Activated CD4-positive, alpha-beta T cell treated with anti-CD3 and anti-CD28 coated beads for 36 hours (primary cell): ENCODE data around the gene PCSK7. TPM values are rescaled to one million over a fixed set of nuclear protein-coding genes. Genes with fewer than 3 reads are reported as not detected.
"Not testable (repeated sequence)": the region's sequence is repeated elsewhere in the genome, so short reads cannot be mapped to it uniquely, and the experiment has no call there.

Experiments
- ATAC-seq: fragments of 200-7000 bp; cut with Tn5 transposase; one replicate; pipeline ENCODE4 v1.10.0; 2021; ENCODE audit warnings: mild to moderate bottlenecking, moderate library complexity
- CTCF ChIA-PET: fragments of 350-600 bp; sonication (Branson Sonifier 250); formaldehyde crosslinking; loops from one replicate; lab custom pipeline; 2021; ENCODE audit warnings: antibody characterized with exemption; lab: Charles Lee
- POLR2A ChIA-PET: fragments of 350-600 bp; sonication (Branson Sonifier 250); formaldehyde crosslinking; loops from one replicate; lab custom pipeline; 2021; ENCODE audit warnings: antibody characterized with exemption, inconsistent platforms; lab: Charles Lee
- DNase-seq: peaks from one replicate; pipeline ENCODE4 v3.0.0-alpha.2; 2020
- H3K27ac Mint-ChIP-seq: one replicate; pipeline ENCODE4 v1.8.0; 2021; ENCODE audit warnings: mixed read lengths
- H3K27me3 Mint-ChIP-seq: one replicate; pipeline ENCODE4 v1.8.0; 2021; ENCODE audit warnings: mixed read lengths
- H3K36me3 Mint-ChIP-seq: one replicate; pipeline ENCODE4 v1.8.0; 2021; ENCODE audit warnings: low read depth, mixed read lengths
- H3K4me1 Mint-ChIP-seq: one replicate; pipeline ENCODE4 v1.8.0; 2021; ENCODE audit warnings: mixed read lengths
- H3K4me3 Mint-ChIP-seq: one replicate; pipeline ENCODE4 v1.8.0; 2021; ENCODE audit warnings: mild to moderate bottlenecking, moderate library complexity, mixed read lengths
- H3K9me3 Mint-ChIP-seq: one replicate; pipeline ENCODE4 v1.8.0; 2021; ENCODE audit warnings: low read depth, mixed read lengths
- intact Hi-C, 2 experiments: fragments of 100-400 bp; cut with DNase I in 1 of 2; cut with micrococcal nuclease in 1 of 2; formaldehyde crosslinking; loops; one replicate each; pipeline versions ENCODE4 v1.14.2 to v1.15.1; 2022 to 2024; cut with DNase I, micrococcal nuclease
- total RNA-seq, 2 experiments: library from RNA; stranded (reverse); gene quantifications; one replicate each; pipeline ENCODE4 v1.2.3, GENCODE V29; 2021

PCSK7 gene
- total RNA-seq, 2 experiments from 2014 or later, result 95.0 to 96.2 TPM

DNA sequence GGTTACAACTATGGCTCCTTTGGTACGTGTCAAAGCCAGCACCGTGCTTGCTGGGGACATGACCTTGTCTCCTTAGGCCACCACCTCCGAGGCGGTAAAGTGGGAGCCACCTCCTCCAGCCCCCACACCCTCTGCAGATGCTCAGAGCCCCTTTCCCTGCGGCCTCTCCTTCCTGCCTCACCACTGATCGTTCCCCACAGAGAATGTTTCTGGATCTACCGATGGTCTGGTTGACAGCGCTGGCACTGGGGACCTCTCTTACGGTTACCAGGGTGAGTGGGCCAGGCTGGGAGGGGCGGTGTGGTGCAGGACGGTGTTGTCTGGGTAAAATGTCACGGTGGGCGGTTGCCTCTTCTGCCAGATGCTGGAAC, 44.5 kb downstream of the PCSK7 start:
- peaks cover 2% of the 10 kb centered on the region for H3K36me3 Mint-ChIP-seq
- ATAC-seq (no peak), DNase-seq (no peak)
- POLR2A ChIA-PET, result no interaction called here
- no peak overlapping the region for H3K4me3 Mint-ChIP-seq
- H3K27me3 Mint-ChIP-seq, result no peaks in the 10 kb centered on the region
- no peaks in the 10 kb centered on the region for H3K9me3 Mint-ChIP-seq
- H3K27ac Mint-ChIP-seq, result no peak overlapping the region
- CTCF ChIA-PET, result interaction anchor here (0.6 kb wide), 1 partner anchor 9 kb away, joined by 3 read pairs; the partner anchor contains the start of gene SIDT2
- intact Hi-C loops, result no loop called here
- H3K4me1 Mint-ChIP-seq, result no peaks in the 10 kb centered on the region

- intact Hi-C loops, result no loop called here
- ChIA-PET CTCF (interaction anchor here (0.6 kb wide), 1 partner anchor 8 kb away, joined by 3 read pairs; the partner anchor contains the start of gene SIDT2), POLR2A (interaction anchor here (0.7 kb wide), 1 partner anchor 405 kb away, joined by 3 read pairs; no protein-coding TSS in a partner anchor)
- Mint-ChIP-seq H3K9me3 (no peaks in the 10 kb centered on the region), H3K4me1 (no peaks in the 10 kb centered on the region), H3K27me3 (no peaks in the 10 kb centered on the region), H3K36me3 (peaks cover 2% of the 10 kb centered on the region), H3K4me3 (no peak overlapping the region), H3K27ac (no peak overlapping the region)
- DNase-seq, result no peak
- ATAC-seq, result no peak
Measured at GRCh38 chr11:117187007-117187406, 44.9 kb downstream of the PCSK7 start.

DNA sequence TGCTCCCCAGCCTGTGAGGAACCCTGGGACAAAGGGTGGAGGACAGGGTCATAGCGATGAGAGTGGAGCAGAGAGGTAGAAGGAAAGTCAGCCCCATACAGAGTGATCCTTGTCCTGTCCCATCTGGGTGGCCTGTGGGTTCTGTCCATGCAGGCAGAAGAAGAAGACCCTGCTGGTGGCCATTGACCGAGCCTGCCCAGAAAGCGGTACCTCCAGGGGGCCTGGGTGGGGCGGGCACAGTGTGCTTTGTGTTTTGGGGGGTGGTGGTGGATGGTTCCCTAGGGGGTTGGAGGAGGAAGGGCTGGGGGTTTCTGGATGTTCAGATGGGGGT, 45.5 kb downstream of the PCSK7 start:
- ATAC-seq, result no peak
- POLR2A ChIA-PET, result interaction anchor here (0.7 kb wide), 1 partner anchor 404 kb away, joined by 3 read pairs; no protein-coding TSS in a partner anchor
- Mint-ChIP-seq H3K4me1 (no peaks in the 10 kb centered on the region), H3K4me3 (no peak overlapping the region), H3K27ac (no peak overlapping the region), H3K9me3 (no peaks in the 10 kb centered on the region), H3K27me3 (no peaks in the 10 kb centered on the region), H3K36me3 (peaks cover 2% of the 10 kb centered on the region)
- intact Hi-C loops, result no loop called here
- CTCF ChIA-PET, result interaction anchor here (0.6 kb wide), 1 partner anchor 47 kb away, joined by 3 read pairs; no protein-coding TSS in a partner anchor
- DNase-seq, result no peak

- Mint-ChIP-seq H3K4me3 (no peak overlapping the region), H3K27ac (no peak overlapping the region), H3K27me3 (no peaks in the 10 kb centered on the region), H3K4me1 (peaks cover 4% of the 10 kb centered on the region), H3K36me3 (peaks cover 2% of the 10 kb centered on the region), H3K9me3 (no peaks in the 10 kb centered on the region)
- no peak for ATAC-seq
- DNase-seq, result no peak
- ChIA-PET CTCF (interaction anchor here (0.6 kb wide), 1 partner anchor 47 kb away, joined by 3 read pairs; no protein-coding TSS in a partner anchor), POLR2A (no interaction called here)
- intact Hi-C loops, result no loop called here
Measured at GRCh38 chr11:117185736-117186430, 46.0 kb downstream of the PCSK7 start.

- POLR2A ChIA-PET, result no interaction called here
- Mint-ChIP-seq H3K36me3 (no peaks in the 10 kb centered on the region), H3K4me3 (no peak overlapping the region), H3K27ac (no peak overlapping the region), H3K27me3 (no peaks in the 10 kb centered on the region), H3K9me3 (no peaks in the 10 kb centered on the region), H3K4me1 (peaks cover 19% of the 10 kb centered on the region)
- intact Hi-C loops, result loop anchor here in 1 of 2 experiments (5.0 kb wide), 1 partner anchor 143 kb away; the partner anchor contains the start of gene CEP164
- CTCF ChIA-PET, result interaction anchor here (0.7 to 1.4 kb wide), 2 partner anchors 10 to 19 kb away, joined by 3 read pairs; no protein-coding TSS in a partner anchor
- ATAC-seq (no peak), DNase-seq (no peak)
Measured at GRCh38 chr11:117183724-117184349, 48.0 kb downstream of the PCSK7 start.

GRCh38 chr11:117183178-117183577, 48.7 kb downstream of the PCSK7 start:
- H3K4me3 Mint-ChIP-seq, H3K9me3 Mint-ChIP-seq, H3K27me3 Mint-ChIP-seq, POLR2A ChIA-PET, H3K27ac Mint-ChIP-seq, H3K36me3 Mint-ChIP-seq, DNase-seq, ATAC-seq: not testable (repeated sequence)
- peaks cover 23% of the 10 kb centered on the region for H3K4me1 Mint-ChIP-seq
- CTCF ChIA-PET, result interaction anchor here (0.7 to 1.4 kb wide), 2 partner anchors 11 to 18 kb away, joined by 3 read pairs; no protein-coding TSS in a partner anchor
- intact Hi-C loops, result loop anchor here in 1 of 2 experiments (5.0 kb wide), 1 partner anchor 144 kb away; the partner anchor contains the start of gene CEP164

GRCh38 chr11:117182551-117182935, 49.3 kb downstream of the PCSK7 start:
- ChIA-PET CTCF (interaction anchor here (0.6 to 5.8 kb wide), 4 partner anchors 10 to 1986 kb away, joined by 3 to 64 read pairs (median 10); no protein-coding TSS in a partner anchor), POLR2A (no interaction called here)
- Mint-ChIP-seq H3K4me1 (peaks cover 26% of the 10 kb centered on the region), H3K27ac (no peak overlapping the region), H3K4me3 (no peak overlapping the region), H3K36me3 (no peaks in the 10 kb centered on the region), H3K27me3 (no peaks in the 10 kb centered on the region), H3K9me3 (no peaks in the 10 kb centered on the region)
- DNase-seq (no peak), ATAC-seq (no peak)
- intact Hi-C loops, result loop anchor here in 1 of 2 experiments (5.0 kb wide), 1 partner anchor 145 kb away; the partner anchor contains the start of gene CEP164

DNA sequence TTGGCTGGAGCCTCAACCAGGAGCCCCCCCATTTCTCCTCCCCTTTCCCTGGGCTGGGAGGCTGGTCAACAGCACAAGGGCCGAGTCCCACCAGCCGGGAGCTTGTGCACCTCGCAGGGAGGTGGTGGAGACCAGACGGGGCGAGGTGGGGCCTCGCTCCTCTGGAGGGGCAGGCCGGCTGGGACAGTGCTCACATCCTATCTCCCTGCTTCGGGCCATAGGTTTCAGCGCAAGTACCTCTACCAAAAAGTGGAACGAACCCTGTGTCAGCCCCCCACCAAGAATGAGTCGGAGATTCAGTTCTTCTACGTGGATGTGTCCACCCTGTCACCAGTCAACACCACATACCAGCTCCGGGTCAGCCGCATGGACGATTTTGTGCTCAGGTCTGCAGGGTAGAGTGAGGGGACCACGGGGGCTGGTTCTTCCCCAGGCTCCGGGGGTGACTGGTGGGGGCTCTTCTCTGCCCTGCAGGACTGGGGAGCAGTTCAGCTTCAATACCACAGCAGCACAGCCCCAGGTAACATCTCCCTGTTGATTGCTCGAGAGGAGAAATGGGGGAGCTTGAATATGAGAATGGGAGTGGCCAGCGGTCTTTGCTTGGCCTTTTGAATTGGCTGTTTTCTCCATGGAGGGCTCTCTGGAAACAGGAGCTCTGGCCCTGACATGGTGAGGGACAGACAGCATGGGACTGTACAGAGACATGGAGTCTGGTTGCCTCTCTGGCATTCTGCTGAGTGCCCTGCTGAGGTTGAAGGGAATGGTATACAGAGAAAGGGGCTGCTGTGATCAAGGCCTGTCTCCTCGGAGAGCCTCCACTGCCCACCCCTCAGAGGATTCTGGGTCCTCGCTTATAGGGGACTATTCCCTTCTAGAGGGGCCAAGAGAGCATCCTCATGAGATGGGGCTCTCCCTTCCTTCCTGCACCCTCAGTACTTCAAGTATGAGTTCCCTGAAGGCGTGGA, 50.0 kb downstream of the PCSK7 start:
- no peaks in the 10 kb centered on the region for H3K36me3 Mint-ChIP-seq
- DNase-seq (no peak), ATAC-seq (no peak)
- intact Hi-C loops, result loop anchor here (1.0 to 5.0 kb wide), 2 partner anchors 44 to 145 kb away; partner anchors contain the start of gene CEP164 (in 1 of the 2)
- no peaks in the 10 kb centered on the region for H3K27me3 Mint-ChIP-seq
- H3K4me1 Mint-ChIP-seq, result peaks cover 26% of the 10 kb centered on the region
- no peak overlapping the region for H3K4me3 Mint-ChIP-seq
- H3K9me3 Mint-ChIP-seq, result no peaks in the 10 kb centered on the region
- CTCF ChIA-PET, result interaction anchor here (0.5 to 5.8 kb wide), 12 partner anchors 9 to 1985 kb away, joined by 3 to 64 read pairs (median 4); partner anchors contain the start of genes APOA5, PAFAH1B2 and PCSK7
- POLR2A ChIA-PET, result no interaction called here
- no peak overlapping the region for H3K27ac Mint-ChIP-seq

DNA sequence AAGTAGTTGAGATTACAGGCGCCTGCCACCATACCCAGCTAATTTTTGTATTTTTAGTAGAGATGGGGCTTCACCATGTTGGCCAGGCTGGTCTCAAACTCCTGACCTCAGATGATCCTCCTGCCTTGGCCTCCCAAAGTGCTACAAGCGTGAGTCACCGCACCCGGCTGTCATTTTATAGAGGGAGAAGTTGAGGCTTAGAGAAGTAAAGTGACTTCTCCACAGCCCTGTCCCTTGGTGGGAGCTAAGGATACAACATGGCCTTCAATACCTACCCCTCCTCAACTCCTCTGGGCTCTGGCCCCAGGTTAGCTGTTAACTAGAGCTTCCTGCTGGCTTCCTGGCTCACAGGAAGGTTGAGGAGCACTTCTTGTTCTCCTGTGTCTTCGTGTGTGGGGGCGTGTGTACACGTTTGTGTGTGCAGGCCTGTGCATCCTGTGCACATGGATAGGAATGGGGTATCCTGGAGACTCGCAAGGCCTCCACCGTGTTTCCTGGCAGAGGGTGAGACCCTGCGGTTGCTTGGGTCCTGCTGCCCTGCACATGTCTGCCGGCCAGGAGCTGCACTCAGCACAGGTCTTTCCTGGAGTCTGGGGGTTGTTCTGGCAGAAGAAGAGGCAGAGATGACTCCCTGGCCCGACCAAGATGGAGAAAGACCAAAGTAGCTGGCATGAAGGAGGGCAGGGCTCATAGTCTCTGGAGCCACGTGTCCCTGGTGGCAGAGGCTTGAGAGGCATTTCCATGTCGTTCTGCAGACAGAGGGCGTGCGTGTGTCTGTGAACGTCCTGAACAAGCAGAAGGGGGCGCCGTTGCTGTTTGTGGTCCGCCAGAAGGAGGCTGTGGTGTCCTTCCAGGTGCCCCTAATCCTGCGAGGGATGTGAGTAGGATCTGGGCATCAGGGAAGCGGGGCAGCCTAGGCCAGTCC, 51.0 kb downstream of the PCSK7 start:
- Mint-ChIP-seq H3K27me3 (no peaks in the 10 kb centered on the region), H3K27ac (peak overlapping the region; percentile 82), H3K4me1 (peaks cover 26% of the 10 kb centered on the region), H3K9me3 (no peaks in the 10 kb centered on the region), H3K4me3 (peak overlapping the region; percentile 87), H3K36me3 (no peaks in the 10 kb centered on the region)
- intact Hi-C loops, result loop anchor here (1.0 to 5.0 kb wide), 2 partner anchors 45 to 146 kb away; partner anchors contain the start of gene CEP164 (in 1 of the 2)
- POLR2A ChIA-PET, result interaction anchor here (1.0 to 1.6 kb wide), 3 partner anchors 9 to 49 kb away, joined by 3 to 5 read pairs (median 3); no protein-coding TSS in a partner anchor
- ATAC-seq, result peak; percentile 75
- CTCF ChIA-PET, result interaction anchor here (0.7 to 5.8 kb wide), 20 partner anchors 8 to 409 kb away, joined by 3 to 64 read pairs (median 4); partner anchors contain the start of genes APOA5, PAFAH1B2 and PCSK7
- DNase-seq, result peak; percentile 88
